NCI-H69 (cell line): Measurements from ENCODE around the gene PAX1.

ENCODE experiments used
- DNase-seq: peaks from one replicate; lab custom pipeline; 2025; lab: John Stamatoyannopoulos, UW

Gene PAX1

GRCh38 chr20:21705575-21706260, at the start of gene PAX1:
TSS of gene PAX1 (plus strand) at chr20:21705664. CDS start at chr20:21705713, 49 bp downstream.
- peak; percentile 22 for DNase-seq

- no peak for DNase-seq
Measured at GRCh38 chr20:21656308-21657067, 49.0 kb upstream of the PAX1 start.

- no peak for DNase-seq
Measured at GRCh38 chr20:21661488-21662055, 43.9 kb upstream of the PAX1 start.

- no peak for DNase-seq
Measured at GRCh38 chr20:21663465-21663864, 42.0 kb upstream of the PAX1 start.

GRCh38 chr20:21665687-21666446, 39.6 kb upstream of the PAX1 start:
- DNase-seq = no peak

GRCh38 chr20:21670126-21670525, 35.3 kb upstream of the PAX1 start:
- DNase-seq = no peak

GRCh38 chr20:21670981-21671380, 34.5 kb upstream of the PAX1 start:
- DNase-seq = no peak

GRCh38 chr20:21677261-21677660, 28.2 kb upstream of the PAX1 start:
- no peak for DNase-seq

- no peak for DNase-seq
Measured at GRCh38 chr20:21677781-21678180, 27.7 kb upstream of the PAX1 start.

GRCh38 chr20:21681234-21681921, 24.1 kb upstream of the PAX1 start:
- DNase-seq = no peak

GRCh38 chr20:21681922-21682318, 23.5 kb upstream of the PAX1 start:
- DNase-seq = no peak

- DNase-seq = peak; percentile 84
Measured at GRCh38 chr20:21682521-21682954, 22.9 kb upstream of the PAX1 start.

GRCh38 chr20:21684671-21685070, 20.8 kb upstream of the PAX1 start:
- no peak for DNase-seq

- DNase-seq = no peak
Measured at GRCh38 chr20:21685981-21686380, 19.5 kb upstream of the PAX1 start.

- peak; percentile 28 for DNase-seq
Measured at GRCh38 chr20:21693322-21693721, 12.1 kb upstream of the PAX1 start.

GRCh38 chr20:21698494-21699215, 6.8 kb upstream of the PAX1 start:
- no peak for DNase-seq

- no peak for DNase-seq
Measured at GRCh38 chr20:21699216-21699508, 6.3 kb upstream of the PAX1 start.

GRCh38 chr20:21701171-21701876, 4.1 kb upstream of the PAX1 start:
- no peak for DNase-seq

- no peak for DNase-seq
Measured at GRCh38 chr20:21702016-21702415, 3.4 kb upstream of the PAX1 start.

GRCh38 chr20:21702553-21703470, 2.7 kb upstream of the PAX1 start:
- DNase-seq = peak; percentile 77
